Measurements from ENCODE around the gene SCN5A. TPM values are rescaled to one million over a fixed set of nuclear protein-coding genes. Genes with fewer than 3 reads are reported as not detected.

Gene SCN5A
- total and polyA plus RNA-seq, 2 of the 13 experiments (the other 11 are each of a cell fraction or from before 2014, with no cell fraction given) = 0.22 TPM; not detected in 1

DNA sequence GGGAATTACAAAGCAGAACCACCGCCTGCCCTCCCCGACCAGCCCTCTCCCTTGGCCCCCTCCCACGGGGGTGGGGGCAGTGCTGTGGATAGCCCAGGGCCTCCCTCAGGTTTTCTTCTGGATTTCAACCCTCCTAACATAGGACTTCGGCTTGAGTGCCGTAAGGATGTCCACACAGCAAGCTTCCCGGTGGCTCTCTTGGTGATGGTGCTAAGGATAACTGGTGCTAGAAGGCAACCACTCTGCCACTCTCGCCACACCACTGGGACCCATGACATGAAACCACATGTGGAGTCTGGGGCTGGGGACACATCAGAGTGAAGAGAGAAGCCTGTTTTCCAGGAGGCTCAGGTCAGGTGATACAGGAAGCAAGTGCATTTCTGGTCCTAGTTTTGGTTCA lies 35.4 kb downstream of the SCN5A start:
- ATAC-seq (no peak), DNase-seq (ENCODE audit: low spot score) (no peak), FAIRE-seq (no peak)
- no peaks in the 10 kb centered on the region for H3K36me3 ChIP-seq (replicated peaks in 1 of 2; ENCODE audit: control insufficient read depth in 1 of 2, insufficient read depth in 2 of 2, low read length in 2 of 2)
- in situ Hi-C loops (cut with HindIII; ENCODE audit: extremely low pct_ligation_motif_present, low pct_unique_long_range_greater_than_20kb) = no loop called here
- no TSS peak for BruUV-seq (replicated peaks)
- WGBS (ENCODE audit: low lambda C conversion rate) = 30% methylated on average over 7 of the region's 7 CpGs
- H3K79me2 ChIP-seq (ENCODE audit: insufficient read depth, low read length) = no peaks in the 10 kb centered on the region
- no peaks in the 10 kb centered on the region for H3K9me3 ChIP-seq (ENCODE audit: low read length)
- peaks cover 10 to 76% of the 10 kb centered on the region in 2 experiments; a peak in 4 of 5 replicates for H3K27me3 ChIP-seq (ENCODE audit: control insufficient read depth in 1 of 2, insufficient read depth in 2 of 2, low read length in 2 of 2)
- intact Hi-C loops (cut with micrococcal nuclease; ENCODE audit: unreplicated experiment) = no loop called here
- no peak overlapping the region for H3K4me2 ChIP-seq (ENCODE audit: low read depth, low read length)
- no peaks in the 10 kb centered on the region for H3K4me1 ChIP-seq (ENCODE audit: insufficient read depth, low read length)
- ChIA-PET POLR2A (no interaction called here), CTCF (ENCODE audit: low intra/inter-chr PET ratio, low total read pairs) (no interaction called here)
- 0 out of 2 replicates have a peak, but pooled peaks cover 2% of the 10 kb centered on the region for H4K20me1 ChIP-seq (ENCODE audit: insufficient read depth, low read length)
- no peak overlapping the region for H3K27ac ChIP-seq (ENCODE audit: extremely low read length, insufficient read depth, low read length)
- H3K9ac ChIP-seq (ENCODE audit: insufficient read depth, low read depth, low read length) = no peak overlapping the region
- H3K4me3 ChIP-seq (replicated peaks in 1 of 3; ENCODE audit: insufficient read depth in 1 of 3, low read depth in 2 of 3, low read length in 3 of 3) = no peak overlapping the region
- H2AFZ ChIP-seq (ENCODE audit: low read length) = no peak overlapping the region
- no peak for TF ChIP-seq ZSCAN20 (CRISPR knock-in tag; IDR thresholded peaks at IDR 0.05; ENCODE audit: borderline replicate concordance)
- TF ChIP-seq E2F1 (CRISPR knock-in tag; IDR thresholded peaks at IDR 0.05) = no peak
- no peak for TF ChIP-seq ZNF34 (CRISPR knock-in tag; IDR thresholded peaks at IDR 0.05; ENCODE audit: borderline replicate concordance)
- no peak for TF ChIP-seq CEBPB (IDR thresholded peaks at IDR 0.05; ENCODE audit: borderline replicate concordance, low read depth, low read length)
- TF ChIP-seq, protein P1, sequence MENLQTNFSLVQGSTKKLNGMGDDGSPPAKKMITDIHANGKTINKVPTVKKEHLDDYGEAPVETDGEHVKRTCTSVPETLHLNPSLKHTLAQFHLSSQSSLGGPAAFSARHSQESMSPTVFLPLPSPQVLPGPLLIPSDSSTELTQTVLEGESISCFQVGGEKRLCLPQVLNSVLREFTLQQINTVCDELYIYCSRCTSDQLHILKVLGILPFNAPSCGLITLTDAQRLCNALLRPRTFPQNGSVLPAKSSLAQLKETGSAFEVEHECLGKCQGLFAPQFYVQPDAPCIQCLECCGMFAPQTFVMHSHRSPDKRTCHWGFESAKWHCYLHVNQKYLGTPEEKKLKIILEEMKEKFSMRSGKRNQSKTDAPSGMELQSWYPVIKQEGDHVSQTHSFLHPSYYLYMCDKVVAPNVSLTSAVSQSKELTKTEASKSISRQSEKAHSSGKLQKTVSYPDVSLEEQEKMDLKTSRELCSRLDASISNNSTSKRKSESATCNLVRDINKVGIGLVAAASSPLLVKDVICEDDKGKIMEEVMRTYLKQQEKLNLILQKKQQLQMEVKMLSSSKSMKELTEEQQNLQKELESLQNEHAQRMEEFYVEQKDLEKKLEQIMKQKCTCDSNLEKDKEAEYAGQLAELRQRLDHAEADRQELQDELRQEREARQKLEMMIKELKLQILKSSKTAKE (CRISPR knock-in tag; IDR thresholded peaks at IDR 0.05; ENCODE audit: borderline replicate concordance) = no peak
- TF ChIP-seq, protein P2, sequence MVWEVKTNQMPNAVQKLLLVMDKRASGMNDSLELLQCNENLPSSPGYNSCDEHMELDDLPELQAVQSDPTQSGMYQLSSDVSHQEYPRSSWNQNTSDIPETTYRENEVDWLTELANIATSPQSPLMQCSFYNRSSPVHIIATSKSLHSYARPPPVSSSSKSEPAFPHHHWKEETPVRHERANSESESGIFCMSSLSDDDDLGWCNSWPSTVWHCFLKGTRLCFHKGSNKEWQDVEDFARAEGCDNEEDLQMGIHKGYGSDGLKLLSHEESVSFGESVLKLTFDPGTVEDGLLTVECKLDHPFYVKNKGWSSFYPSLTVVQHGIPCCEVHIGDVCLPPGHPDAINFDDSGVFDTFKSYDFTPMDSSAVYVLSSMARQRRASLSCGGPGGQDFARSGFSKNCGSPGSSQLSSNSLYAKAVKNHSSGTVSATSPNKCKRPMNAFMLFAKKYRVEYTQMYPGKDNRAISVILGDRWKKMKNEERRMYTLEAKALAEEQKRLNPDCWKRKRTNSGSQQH (CRISPR knock-in tag; IDR thresholded peaks at IDR 0.05; ENCODE audit: low read depth) = no peak
- TF ChIP-seq, protein P3, sequence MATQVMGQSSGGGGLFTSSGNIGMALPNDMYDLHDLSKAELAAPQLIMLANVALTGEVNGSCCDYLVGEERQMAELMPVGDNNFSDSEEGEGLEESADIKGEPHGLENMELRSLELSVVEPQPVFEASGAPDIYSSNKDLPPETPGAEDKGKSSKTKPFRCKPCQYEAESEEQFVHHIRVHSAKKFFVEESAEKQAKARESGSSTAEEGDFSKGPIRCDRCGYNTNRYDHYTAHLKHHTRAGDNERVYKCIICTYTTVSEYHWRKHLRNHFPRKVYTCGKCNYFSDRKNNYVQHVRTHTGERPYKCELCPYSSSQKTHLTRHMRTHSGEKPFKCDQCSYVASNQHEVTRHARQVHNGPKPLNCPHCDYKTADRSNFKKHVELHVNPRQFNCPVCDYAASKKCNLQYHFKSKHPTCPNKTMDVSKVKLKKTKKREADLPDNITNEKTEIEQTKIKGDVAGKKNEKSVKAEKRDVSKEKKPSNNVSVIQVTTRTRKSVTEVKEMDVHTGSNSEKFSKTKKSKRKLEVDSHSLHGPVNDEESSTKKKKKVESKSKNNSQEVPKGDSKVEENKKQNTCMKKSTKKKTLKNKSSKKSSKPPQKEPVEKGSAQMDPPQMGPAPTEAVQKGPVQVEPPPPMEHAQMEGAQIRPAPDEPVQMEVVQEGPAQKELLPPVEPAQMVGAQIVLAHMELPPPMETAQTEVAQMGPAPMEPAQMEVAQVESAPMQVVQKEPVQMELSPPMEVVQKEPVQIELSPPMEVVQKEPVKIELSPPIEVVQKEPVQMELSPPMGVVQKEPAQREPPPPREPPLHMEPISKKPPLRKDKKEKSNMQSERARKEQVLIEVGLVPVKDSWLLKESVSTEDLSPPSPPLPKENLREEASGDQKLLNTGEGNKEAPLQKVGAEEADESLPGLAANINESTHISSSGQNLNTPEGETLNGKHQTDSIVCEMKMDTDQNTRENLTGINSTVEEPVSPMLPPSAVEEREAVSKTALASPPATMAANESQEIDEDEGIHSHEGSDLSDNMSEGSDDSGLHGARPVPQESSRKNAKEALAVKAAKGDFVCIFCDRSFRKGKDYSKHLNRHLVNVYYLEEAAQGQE (IDR thresholded peaks at IDR 0.05; ENCODE audit: borderline replicate concordance in 1 of 2, low read depth in 1 of 2, low read length in 2 of 2) = no peak
- no peak for TF ChIP-seq SMAD3 (CRISPR knock-in tag; IDR thresholded peaks at IDR 0.05)
